ENCODE results near the gene MAP9.
A peak's percentile ranks its signal among the peaks of the same experiment; 100 is the strongest.
"Not testable (repeated sequence)": the region's sequence is repeated elsewhere in the genome, so short reads cannot be mapped to it uniquely, and the experiment has no call there.

MAP9 gene

GRCh38 chr4:155339999-155340398 is 36.8 kb downstream of the MAP9 start:
- DNase-seq, result no peak

DNA sequence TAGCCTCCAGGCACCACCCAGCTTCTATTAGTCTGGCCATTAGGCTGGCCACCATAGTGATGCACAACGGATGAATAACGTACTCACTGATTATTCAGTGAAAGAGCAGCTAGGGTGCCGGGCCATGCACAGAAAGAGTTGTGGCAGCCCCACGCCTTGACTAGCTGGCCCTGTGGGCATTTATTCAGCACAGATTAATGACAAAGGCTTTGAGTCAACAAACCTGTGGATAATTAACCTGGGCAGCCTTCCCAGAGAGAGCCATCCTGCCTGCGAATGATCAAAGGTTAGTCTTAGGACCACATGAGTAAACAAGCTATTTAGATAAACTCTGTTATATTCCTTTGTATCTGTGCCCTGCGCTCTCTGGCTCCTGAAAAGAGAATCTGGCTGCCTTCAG is 37.2 kb downstream of the MAP9 start:
- DNase-seq, result peak; percentile 9

DNA sequence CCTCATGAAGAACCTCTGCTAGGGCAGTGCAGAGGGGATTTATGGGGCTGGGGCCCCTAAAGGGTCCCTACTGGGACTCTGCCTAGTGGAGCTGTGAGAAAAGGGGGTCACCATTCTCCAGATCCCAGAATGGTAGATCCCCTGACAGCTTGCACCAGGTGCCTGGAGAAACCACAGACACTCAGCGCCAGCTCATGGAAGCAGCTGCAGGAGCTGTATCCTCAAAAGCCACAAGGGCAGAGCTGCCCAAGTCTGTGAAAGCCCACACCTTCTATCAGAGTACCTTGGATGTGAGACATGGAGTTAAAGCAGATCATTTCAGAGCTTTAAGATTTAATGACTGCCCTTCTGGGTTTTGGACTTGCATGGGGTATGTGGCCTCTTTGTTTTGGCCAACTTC is 38.6 kb downstream of the MAP9 start:
- no peak for DNase-seq

- no peak for DNase-seq
Measured at GRCh38 chr4:155336242-155336641, 40.5 kb downstream of the MAP9 start.

DNA sequence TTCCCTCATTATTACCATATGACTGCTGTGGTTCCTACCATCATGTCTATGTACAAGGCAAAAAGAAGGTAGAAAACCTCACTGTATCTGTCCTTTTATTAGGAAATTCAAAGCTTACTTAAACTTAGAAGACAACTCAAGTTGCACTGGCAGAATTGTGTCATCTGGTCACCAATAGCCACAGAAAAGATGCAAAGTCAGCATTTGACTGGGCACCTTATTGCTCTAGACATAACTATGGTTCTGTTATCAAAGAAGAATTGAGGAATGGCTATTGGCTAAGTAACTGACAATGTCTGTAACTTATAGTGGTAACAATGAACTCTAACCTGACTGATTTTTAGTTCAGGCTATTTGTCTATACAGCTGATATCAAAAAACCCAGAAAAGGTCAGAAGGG is 45.3 kb downstream of the MAP9 start:
- DNase-seq, result no peak

DNA sequence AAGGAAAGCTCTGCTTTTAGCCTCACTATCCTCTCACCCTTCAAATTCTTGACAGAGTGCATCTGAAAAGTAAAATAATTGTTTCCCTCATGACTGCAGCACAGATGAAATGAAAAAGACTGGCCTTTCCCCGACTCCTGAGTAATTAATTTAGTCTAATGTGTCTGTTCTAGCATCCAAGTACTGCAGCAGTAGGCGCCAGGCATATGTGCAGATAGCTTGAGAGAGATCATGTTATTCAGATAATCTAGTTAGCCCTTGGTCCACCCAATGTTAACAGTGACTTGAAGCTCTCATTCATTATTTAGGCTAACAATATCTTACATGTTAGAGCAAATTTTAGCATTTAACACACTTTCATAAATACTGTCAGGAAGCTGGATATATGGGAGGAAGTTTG is 54.0 kb downstream of the MAP9 start:
- no peak for DNase-seq

DNA sequence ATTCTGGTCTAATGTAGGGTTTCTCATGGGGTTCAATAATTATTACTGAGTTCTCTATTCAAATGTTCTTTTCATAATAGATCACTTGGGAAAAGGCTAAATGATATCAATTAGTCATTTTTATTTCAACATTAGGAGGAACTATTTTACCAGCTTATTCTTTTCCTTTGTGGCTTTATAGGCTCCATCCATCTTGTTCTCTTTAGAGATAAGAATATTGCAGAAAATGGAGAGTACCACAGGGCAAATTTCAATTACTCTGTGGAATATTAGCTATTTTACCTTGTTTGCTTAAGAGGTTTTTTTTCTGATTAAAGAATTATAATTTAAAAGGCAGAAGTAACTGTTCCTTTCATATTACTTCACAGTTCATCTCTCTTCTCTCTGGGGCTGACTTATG is 55.8 kb downstream of the MAP9 start:
- DNase-seq, result no peak

DNA sequence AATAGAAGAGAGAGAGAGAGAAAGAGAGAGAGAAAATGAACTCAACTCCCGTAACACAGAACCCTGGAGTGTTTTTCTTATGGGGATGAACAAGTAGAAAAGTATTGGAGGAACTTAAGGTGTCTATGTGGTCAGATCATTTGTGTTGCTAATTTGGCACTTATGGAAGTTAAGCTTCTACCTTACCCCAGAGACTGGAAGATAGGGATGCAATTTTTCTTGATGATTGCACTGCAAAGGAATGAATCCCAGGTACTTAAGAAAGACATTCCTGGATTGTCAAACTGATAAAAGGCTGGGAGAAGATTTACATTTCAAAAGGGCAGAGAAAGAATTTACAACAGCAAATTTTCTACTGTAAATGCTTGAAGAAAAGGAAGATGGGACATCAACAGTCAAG is 57.2 kb downstream of the MAP9 start:
- no peak for DNase-seq

GRCh38 chr4:155312027-155312426 is 64.7 kb downstream of the MAP9 start:
- not testable (repeated sequence) for DNase-seq

DNA sequence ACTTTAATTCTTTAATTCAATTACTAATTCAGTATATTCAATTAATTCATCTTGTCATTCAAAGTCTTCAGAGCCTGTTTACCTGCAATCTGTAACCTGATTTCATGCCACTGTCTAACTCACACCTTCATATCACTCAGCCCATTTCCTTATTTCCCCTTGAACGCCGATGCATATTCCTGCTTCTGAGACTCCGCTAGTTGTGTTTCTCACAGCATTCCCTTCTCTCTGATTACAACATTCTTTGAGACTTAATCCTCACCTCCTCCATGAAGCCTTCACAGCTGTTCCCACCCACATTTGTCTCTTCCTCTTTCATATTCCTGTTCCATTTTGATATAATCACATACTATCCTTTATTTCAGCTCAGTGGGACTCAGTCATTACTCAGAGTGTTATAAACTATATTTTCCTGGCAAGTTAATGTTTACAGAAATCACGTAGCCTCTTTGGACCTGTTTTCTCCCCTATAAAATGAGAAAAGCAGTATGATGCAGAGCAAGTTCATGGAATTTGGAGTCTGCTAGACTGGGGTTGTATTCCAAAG is 69.0 kb downstream of the MAP9 start:
- no peak for DNase-seq

DNA sequence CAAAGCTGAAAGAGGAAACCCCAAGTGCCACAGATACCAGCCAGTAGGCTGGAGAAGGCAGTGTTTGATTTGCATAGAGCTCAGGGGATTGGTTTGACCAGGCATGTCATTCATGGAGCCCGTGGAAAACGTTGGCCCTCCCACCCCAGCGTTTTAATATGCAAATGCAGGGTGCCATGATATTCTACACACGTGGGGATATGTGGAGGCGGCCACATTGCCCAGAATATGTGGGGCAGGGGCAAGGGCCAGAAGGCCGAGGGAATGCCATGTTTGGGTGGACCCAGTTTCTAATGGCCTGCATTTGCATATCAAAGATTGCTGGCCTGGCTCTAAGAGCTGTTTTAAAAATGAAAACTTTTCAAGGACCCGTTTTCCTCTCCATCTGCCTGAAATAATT is 71.1 kb downstream of the MAP9 start:
- no peak for DNase-seq

DNA sequence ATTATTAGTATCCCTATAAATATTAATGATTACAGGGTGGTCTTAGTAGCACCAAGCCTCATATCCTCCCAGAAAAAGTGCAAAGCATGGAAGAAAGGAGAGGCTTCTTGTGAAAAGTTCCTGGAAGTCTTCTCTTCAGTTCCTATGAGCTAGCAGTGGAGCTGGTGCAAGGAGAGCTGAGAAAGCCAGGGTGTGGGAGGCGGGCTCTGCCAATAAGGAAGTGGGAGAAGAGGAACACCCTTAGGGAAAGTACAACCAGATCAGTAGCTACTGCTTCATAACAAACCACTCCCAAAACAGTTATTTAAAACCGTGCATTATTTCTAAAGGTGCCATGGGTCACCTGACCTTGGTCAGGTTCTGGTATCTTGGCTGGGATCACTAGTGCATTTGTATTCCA is 72.4 kb downstream of the MAP9 start:
- DNase-seq, result no peak

DNA sequence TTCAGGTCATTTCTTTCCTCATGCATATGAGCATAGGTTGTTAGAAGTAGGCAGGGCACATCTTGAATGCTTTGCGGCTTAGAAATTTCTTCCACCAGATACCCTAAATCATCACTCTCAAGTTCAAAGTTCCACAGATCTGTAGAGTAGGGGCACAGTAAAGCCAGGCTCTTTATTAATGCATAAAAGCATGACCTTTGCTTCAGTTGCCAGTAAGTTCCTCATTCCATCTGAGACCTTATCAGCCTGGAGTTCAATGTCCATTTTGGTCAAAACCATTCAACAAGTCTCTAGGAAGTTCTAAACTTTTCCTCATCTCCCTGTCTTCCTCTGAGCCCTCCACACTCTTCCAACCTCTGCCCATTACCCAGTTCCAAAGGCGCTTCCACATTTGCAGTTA is 77.7 kb downstream of the MAP9 start:
- DNase-seq, result no peak
